ENCODE measurements around the gene ATP9B.

The ATP9B gene

GRCh38 chr18:79393635-79394533 lies 324.7 kb downstream of the ATP9B start:
- TF ChIP-seq POLR2A (IDR thresholded peaks at IDR 0.05; ENCODE audit: low read length) (peak; percentile 30), GATA1 (IDR thresholded peaks at IDR 0.05; ENCODE audit: low read depth, low read length) (no peak)
- DNase-seq, result peak; percentile 81 to 82

GRCh38 chr18:79394534-79395307 lies 325.5 kb downstream of the ATP9B start:
- peak; percentile 51 to 56 for DNase-seq
- TF ChIP-seq POLR2A (IDR thresholded peaks at IDR 0.05; ENCODE audit: low read length) (peak; percentile 31), GATA1 (IDR thresholded peaks at IDR 0.05; ENCODE audit: low read depth, low read length) (no peak)

- DNase-seq, result no peak
- no peak for TF ChIP-seq GATA1 (IDR thresholded peaks at IDR 0.05; ENCODE audit: low read depth, low read length)
- no peak for TF ChIP-seq POLR2A (IDR thresholded peaks at IDR 0.05; ENCODE audit: low read length)
These were observed 326.1 kb downstream of the ATP9B start for GRCh38 chr18:79395308-79395640.

GRCh38 chr18:79395761-79396404 lies 326.7 kb downstream of the ATP9B start, which contains the start of gene NFATC1:
NFATC1 (plus strand) TSS chr18:79395930; CDS start chr18:79396225, 295 bp downstream.
- TF ChIP-seq POLR2A (IDR thresholded peaks at IDR 0.05; ENCODE audit: low read length), result peak; percentile 73
- no peak for TF ChIP-seq GATA1 (IDR thresholded peaks at IDR 0.05; ENCODE audit: low read depth, low read length)
- DNase-seq, result peak; percentile 75

GRCh38 chr18:79396431-79397246 lies 327.4 kb downstream of the ATP9B start:
- DNase-seq, result peak; percentile 66 to 69
- TF ChIP-seq GATA1 (IDR thresholded peaks at IDR 0.05; ENCODE audit: low read depth, low read length) (no peak), POLR2A (IDR thresholded peaks at IDR 0.05; ENCODE audit: low read length) (peak; percentile 46)

GRCh38 chr18:79397247-79397829 lies 328.1 kb downstream of the ATP9B start:
- TF ChIP-seq POLR2A (IDR thresholded peaks at IDR 0.05; ENCODE audit: low read length) (no peak), GATA1 (IDR thresholded peaks at IDR 0.05; ENCODE audit: low read depth, low read length) (no peak)
- no peak for DNase-seq

- TF ChIP-seq POLR2A (IDR thresholded peaks at IDR 0.05; ENCODE audit: low read length) (no peak), GATA1 (IDR thresholded peaks at IDR 0.05; ENCODE audit: low read depth, low read length) (no peak)
- DNase-seq, result no peak
These were observed 328.9 kb downstream of the ATP9B start for GRCh38 chr18:79397830-79398761.

GRCh38 chr18:79399275-79400081 lies 330.3 kb downstream of the ATP9B start:
- peak; percentile 59 to 60 for DNase-seq
- TF ChIP-seq GATA1 (IDR thresholded peaks at IDR 0.05; ENCODE audit: low read depth, low read length) (no peak), POLR2A (IDR thresholded peaks at IDR 0.05; ENCODE audit: low read length) (no peak)

- peak; percentile 69 to 73 for DNase-seq
- TF ChIP-seq POLR2A (IDR thresholded peaks at IDR 0.05; ENCODE audit: low read length) (no peak), GATA1 (IDR thresholded peaks at IDR 0.05; ENCODE audit: low read depth, low read length) (no peak)
These were observed 330.9 kb downstream of the ATP9B start for GRCh38 chr18:79400091-79400590.

GRCh38 chr18:79400591-79401381 lies 331.6 kb downstream of the ATP9B start:
- DNase-seq, result peak; percentile 50 to 55

More at GRCh38 chr18:79400591-79401381, 331.6 kb downstream of the ATP9B start:
- TF ChIP-seq POLR2A (IDR thresholded peaks at IDR 0.05; ENCODE audit: low read length) (no peak), GATA1 (IDR thresholded peaks at IDR 0.05; ENCODE audit: low read depth, low read length) (no peak)
